Osteocyte (in vitro differentiated cells): ENCODE measurements around the gene ATXN1. TPM values are rescaled to one million over a fixed set of nuclear protein-coding genes. Genes with fewer than 3 reads are reported as not detected.
A peak's percentile ranks its signal among the peaks of the same experiment; 100 is the strongest.

Experiments used
- DNase-seq: peaks from one replicate; pipeline ENCODE4 v3.0.0; 2021; ENCODE audit warnings: mixed read lengths; ENCODE audit not compliant: unreplicated experiment; ENCODE audit errors: extremely low spot score
- H3K27ac Mint-ChIP-seq: one replicate; pipeline ENCODE4 v1.8.0; 2021; ENCODE audit warnings: mild to moderate bottlenecking, mixed read lengths; ENCODE audit not compliant: unreplicated experiment
- H3K27me3 Mint-ChIP-seq: one replicate; pipeline ENCODE4 v1.8.0; 2021; ENCODE audit warnings: mixed read lengths; ENCODE audit not compliant: unreplicated experiment
- H3K36me3 Mint-ChIP-seq: one replicate; pipeline ENCODE4 v1.8.0; 2021; ENCODE audit warnings: mixed read lengths; ENCODE audit not compliant: unreplicated experiment
- H3K4me1 Mint-ChIP-seq: one replicate; pipeline ENCODE4 v1.8.0; 2021; ENCODE audit warnings: mixed read lengths; ENCODE audit not compliant: unreplicated experiment
- H3K4me3 Mint-ChIP-seq: one replicate; pipeline ENCODE4 v1.8.0; 2021; ENCODE audit warnings: mild to moderate bottlenecking, moderate library complexity, mixed read lengths; ENCODE audit not compliant: unreplicated experiment
- H3K9me3 Mint-ChIP-seq: one replicate; pipeline ENCODE4 v1.8.0; 2021; ENCODE audit warnings: mixed read lengths; ENCODE audit not compliant: unreplicated experiment
- total RNA-seq: library from RNA; stranded (reverse); gene quantifications from 2 replicates; pipeline ENCODE4 v1.2.1, GENCODE V29; 2021
- TF ChIP-seq, protein P1 (sequence below): fragments of 200-600 bp; sonication (generic); IDR thresholded peaks from 2 replicates; pipeline ENCODE4 v1.5.0; 2021; ENCODE audit warnings: antibody characterized with exemption, mild to moderate bottlenecking, moderate library complexity

Gene ATXN1
- total RNA-seq, 1 donor from 2014 or later = 54.4 TPM

DNA sequence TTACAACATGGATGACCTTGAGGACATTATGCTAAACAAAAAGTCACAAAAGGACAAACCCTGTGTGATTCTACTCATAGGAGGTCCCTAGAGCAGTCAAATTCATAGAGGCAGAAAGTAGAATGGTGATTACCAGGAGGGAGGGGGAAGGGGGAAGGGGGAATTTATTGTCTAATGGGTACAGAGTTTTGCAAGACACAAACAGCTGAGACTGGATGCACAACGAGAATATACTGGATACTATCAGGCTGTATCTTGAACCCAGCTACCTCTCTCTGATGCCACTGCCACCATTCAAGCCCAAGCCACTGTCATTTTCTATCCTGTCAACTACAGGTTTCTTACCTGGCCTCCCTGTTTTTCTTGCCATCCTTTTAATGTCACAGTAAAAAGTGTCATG lies 252.3 kb downstream of the ATXN1 start:
- H3K4me1 Mint-ChIP-seq = peaks cover 42% of the 10 kb centered on the region
- DNase-seq = no peak
- no peaks in the 10 kb centered on the region for H3K36me3 Mint-ChIP-seq
- H3K27ac Mint-ChIP-seq = no peak overlapping the region
- no peaks in the 10 kb centered on the region for H3K27me3 Mint-ChIP-seq
- H3K4me3 Mint-ChIP-seq = no peak overlapping the region
- H3K9me3 Mint-ChIP-seq = no peaks in the 10 kb centered on the region
- TF ChIP-seq, protein P1, sequence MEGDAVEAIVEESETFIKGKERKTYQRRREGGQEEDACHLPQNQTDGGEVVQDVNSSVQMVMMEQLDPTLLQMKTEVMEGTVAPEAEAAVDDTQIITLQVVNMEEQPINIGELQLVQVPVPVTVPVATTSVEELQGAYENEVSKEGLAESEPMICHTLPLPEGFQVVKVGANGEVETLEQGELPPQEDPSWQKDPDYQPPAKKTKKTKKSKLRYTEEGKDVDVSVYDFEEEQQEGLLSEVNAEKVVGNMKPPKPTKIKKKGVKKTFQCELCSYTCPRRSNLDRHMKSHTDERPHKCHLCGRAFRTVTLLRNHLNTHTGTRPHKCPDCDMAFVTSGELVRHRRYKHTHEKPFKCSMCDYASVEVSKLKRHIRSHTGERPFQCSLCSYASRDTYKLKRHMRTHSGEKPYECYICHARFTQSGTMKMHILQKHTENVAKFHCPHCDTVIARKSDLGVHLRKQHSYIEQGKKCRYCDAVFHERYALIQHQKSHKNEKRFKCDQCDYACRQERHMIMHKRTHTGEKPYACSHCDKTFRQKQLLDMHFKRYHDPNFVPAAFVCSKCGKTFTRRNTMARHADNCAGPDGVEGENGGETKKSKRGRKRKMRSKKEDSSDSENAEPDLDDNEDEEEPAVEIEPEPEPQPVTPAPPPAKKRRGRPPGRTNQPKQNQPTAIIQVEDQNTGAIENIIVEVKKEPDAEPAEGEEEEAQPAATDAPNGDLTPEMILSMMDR = no peak

DNA sequence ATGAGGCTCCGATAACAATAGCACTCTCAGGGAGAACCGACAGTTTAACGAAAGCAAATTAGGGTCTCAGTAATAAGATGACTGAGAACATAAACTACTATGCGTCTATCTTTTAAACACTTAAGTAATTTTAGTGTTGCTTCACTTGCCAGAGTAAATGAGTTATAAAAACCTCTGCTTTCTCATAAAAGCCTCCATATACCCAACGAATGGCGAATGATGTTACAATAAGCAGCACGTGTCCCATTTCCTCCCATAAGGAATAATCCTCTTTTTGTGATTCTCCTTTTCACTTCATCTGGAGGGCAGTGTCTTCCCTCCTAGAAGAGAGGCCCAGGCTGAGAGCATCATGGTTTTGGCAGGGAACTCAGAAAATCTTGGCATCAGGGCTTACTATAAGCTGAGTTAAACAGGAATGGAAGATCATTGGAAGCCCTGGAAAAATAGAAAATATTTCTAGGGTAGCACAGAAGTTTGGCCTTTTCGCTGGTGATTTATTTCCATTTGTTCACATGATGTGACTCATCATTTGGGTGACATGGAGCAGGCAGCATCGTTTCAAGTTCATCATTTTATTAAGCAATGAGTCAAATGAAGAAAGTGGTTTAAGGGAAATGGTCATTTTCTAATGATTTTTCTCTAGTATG lies 255.4 kb downstream of the ATXN1 start:
- TF ChIP-seq, protein P1 = no peak
- Mint-ChIP-seq H3K4me1 (peaks cover 29% of the 10 kb centered on the region), H3K27me3 (no peaks in the 10 kb centered on the region), H3K4me3 (no peak overlapping the region), H3K36me3 (no peaks in the 10 kb centered on the region), H3K27ac (peak overlapping the region; percentile 23), H3K9me3 (no peaks in the 10 kb centered on the region)
- no peak for DNase-seq

DNA sequence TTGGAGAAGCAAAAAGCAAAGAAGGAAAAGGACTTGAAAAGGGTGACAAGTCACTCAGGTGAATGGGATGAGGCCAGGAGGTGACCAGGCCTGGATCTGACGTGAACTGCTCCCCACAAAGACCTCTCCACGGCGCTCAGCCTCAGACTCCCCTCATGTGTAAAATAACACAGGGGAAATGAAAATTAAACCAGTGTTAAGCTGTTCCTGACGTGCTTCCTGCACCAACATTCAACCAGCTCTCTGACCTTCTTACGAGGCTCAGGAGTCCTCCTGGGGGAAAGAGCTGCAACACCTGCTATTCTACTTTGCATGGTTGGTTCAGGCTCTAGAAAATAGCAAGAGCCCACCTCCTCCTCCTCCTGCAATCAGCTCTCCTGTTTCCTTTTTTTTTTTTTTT lies 256.7 kb downstream of the ATXN1 start:
- H3K4me3 Mint-ChIP-seq = no peak overlapping the region
- no peaks in the 10 kb centered on the region for H3K9me3 Mint-ChIP-seq
- no peak overlapping the region for H3K27ac Mint-ChIP-seq
- H3K4me1 Mint-ChIP-seq = peaks cover 29% of the 10 kb centered on the region
- no peaks in the 10 kb centered on the region for H3K27me3 Mint-ChIP-seq
- H3K36me3 Mint-ChIP-seq = peaks cover under 1% of the 10 kb centered on the region
- TF ChIP-seq, protein P1 = no peak
- DNase-seq = no peak

DNA sequence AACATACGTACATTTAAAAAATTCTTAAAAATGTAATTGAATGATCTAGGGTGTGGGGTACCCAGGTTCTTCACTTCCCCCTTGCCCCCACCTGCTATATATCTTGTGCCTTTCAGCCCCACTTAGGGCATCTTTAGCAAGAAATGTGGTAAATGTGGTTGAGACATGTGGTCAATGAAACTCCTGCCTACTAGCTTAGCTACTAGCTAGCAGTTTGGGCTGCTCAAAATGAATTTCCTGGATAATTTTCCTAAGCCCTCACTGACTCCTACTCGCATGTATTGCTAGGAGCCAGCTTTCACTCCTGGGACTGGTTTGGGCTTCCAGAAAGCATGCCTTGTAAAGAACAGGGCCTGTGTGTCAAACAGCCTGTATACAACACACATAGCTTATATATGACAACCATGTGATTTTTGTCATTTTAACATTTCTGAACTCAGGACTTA lies 257.3 kb downstream of the ATXN1 start:
- Mint-ChIP-seq H3K27me3 (no peaks in the 10 kb centered on the region), H3K4me1 (peaks cover 29% of the 10 kb centered on the region), H3K27ac (no peak overlapping the region), H3K4me3 (no peak overlapping the region), H3K36me3 (peaks cover 5% of the 10 kb centered on the region), H3K9me3 (peaks cover under 1% of the 10 kb centered on the region)
- DNase-seq = no peak
- TF ChIP-seq, protein P1 = no peak

DNA sequence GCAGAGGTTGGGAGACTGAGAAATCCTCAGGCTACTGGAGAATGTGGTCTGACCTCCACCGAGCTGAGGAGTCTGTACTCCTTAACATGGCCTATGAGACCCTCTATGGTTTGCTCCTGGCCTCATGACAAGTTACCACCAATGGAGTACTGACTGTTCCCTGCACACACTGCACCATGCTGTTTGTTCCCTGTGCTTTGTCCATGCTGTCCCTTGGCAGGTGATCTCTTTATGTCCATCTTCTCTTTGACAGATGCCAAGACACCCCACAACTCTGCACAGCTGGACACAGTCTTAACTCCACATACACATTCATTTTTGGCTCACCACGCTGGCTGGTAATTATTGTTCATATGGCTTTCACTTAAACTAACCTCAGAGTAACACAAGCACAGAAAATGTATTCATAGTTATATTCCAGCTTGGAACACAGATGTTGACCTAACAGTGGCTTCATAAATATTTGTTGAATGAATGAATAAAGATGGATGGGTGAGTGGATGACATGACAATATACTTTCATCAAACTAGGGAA lies 258.0 kb downstream of the ATXN1 start:
- Mint-ChIP-seq H3K4me3 (no peak overlapping the region), H3K9me3 (peaks cover 4% of the 10 kb centered on the region), H3K27ac (no peak overlapping the region), H3K36me3 (peaks cover 7% of the 10 kb centered on the region), H3K4me1 (peaks cover 29% of the 10 kb centered on the region), H3K27me3 (no peaks in the 10 kb centered on the region)
- TF ChIP-seq, protein P1 = no peak
- DNase-seq = no peak
